Measurements from ENCODE around the gene ACVR1B.

ACVR1B gene

DNA sequence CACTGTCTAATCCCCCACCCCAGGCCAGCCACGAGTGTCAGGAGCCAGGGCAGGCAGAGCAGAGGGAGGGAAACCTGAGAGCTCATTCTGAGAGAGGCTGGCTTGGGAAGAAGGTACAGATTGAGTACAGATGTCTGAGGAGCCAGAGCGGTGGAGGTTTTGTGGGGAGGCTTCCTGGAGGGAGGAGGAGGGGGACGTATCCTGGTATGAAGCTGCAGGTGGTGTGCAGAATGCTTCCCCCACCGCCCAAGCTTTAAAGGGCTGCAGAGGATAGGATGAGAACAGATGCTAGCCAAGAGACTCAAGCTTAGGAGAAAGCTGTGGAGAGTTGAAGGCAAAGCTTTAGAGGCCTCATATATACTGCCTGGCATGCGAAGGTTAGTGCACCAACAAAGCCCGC lies 52.1 kb downstream of the ACVR1B start:
- no peak for DNase-seq

DNA sequence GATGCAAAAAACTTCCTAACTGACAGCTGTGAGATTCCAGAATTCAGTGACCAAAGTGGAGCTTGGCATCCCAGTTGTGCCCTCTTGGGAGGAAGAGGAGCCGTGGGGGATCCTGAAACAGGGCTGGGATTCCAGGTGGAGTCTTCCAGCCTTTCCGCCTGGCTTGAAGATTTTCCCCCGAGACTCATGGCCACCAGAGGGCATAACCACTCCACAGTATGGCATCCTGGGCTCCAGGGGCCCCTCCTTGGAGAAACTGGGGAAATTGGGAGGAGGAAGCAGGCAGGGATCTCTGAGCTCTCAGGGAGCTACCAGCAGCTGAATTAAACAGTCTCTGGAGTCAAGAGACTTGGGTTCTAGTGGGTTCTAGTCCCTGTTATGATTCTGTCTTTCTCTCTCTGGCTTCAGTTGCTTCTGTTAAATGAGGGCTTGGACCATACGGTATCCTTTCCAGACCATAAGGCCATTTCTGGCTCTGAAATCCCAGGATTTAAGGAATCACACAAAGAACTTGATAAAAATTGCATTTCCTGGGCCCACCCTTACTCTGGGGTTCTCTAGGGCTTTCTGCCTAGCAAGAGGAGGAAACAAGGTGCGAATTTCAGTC lies 52.6 kb downstream of the ACVR1B start:
- DNase-seq: peak in 50 of 58 donors; percentile 11 to 75 (median 50)

DNA sequence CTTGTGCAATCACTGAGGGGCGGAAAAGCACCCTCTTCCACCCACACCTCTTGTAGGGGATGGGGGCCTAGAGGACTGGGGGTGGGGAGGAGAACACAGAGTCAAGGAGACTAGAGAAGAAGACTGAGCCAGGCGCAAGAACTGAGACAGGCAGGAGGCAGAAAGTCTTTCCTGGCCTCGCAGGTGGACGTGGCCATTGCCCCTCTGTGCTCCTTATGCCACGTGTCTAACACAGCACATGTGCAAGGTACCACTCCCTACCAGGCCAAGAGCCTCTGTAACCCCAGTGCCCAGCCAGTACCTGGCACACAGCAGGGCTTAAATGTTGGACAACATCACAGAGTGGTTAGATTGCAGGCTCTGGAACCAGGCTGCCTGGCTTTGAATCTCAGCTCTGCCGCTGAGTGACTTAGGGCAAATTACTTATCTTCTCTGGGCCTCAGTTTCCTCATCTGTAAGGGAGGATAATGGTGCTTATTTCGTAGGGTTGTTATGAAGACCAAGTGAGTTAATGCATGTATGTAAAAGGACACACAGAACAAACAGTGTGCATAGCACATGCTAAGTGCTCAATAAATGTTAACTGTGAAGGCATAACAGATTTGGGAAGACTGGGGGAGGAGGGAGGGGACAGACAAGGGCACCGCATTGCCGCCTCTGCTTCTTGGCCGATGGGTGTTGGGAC lies 53.9 kb downstream of the ACVR1B start:
- DNase-seq: no peak

GRCh38 chr12:52005903-52006703 lies 54.6 kb downstream of the ACVR1B start:
- DNase-seq: peak in 43 of 58 donors; percentile 23 to 77 (median 49)

GRCh38 chr12:52006726-52007157 lies 55.2 kb downstream of the ACVR1B start, which contains the start of gene TAMALIN:
Gene TAMALIN, plus strand, starts transcription at chr12:52006946. Its CDS starts 74 bp downstream, at chr12:52007020.
- peak in 27 of 58 donors; percentile 10 to 76 (median 40) for DNase-seq

- no peak for DNase-seq
Measured at GRCh38 chr12:52007158-52007921, 55.8 kb downstream of the ACVR1B start.

DNA sequence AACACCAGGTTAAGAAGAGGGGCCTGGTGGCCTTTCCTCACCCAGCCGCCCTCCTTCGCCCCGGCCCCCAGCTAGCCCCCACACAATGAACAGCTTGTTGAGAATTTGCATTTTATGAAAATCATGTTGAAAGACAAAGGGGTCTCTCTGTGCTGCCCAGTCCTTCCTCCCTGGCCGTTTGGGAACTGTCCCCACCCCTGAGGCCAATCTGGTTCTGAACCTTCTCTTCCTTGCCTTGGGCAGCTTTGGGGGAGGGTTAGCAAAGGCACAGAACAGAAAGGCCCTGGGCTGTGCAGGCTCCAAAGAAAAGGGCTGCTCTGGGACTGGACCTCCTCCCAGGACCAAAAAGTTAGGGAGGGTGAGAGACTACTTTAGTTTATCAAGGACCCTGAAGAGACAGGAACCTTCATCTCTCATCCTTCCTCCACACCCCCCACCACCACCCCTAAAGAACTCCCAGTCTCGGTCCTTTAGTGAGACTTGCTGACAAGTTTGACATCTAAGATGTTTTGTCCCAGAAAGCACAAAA lies 56.5 kb downstream of the ACVR1B start:
- DNase-seq: no peak

DNA sequence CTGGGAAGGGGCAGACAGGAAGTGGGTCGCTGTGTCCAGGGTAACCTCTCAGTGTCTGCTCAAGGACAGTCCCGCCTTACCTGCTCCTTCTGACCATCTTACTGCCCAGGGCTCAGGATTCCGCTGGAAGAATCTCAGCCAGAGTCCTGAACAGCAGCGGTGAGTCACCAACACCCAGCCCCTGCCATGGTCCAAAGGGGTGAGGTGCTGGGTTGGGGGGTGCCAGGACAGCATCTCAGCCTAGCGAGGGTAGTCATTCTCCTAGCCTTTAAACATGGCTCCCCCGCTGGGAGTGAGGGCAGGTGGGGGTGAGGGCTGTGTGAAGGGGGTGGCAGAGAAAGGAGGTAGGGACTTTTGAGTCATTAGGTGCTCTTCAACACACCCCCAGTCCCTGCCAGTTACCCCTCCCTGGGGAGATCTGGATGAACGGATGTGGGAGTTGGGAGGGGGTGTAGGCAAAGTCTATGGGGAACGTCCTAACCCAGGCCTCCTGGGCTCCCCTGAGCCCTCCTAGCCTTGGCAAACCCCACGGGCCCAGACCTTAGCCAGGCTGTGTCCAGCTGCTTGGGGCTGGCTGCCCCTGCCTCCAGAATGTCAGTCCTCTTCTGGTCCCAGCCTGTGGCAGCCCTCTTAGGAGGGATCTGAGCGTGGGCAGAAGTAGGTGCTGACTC lies 57.7 kb downstream of the ACVR1B start:
- no peak for DNase-seq

- peak in 48 of 58 donors; percentile 30 to 89 (median 62) for DNase-seq
Measured at GRCh38 chr12:52010152-52010622, 58.7 kb downstream of the ACVR1B start.

GRCh38 chr12:52010692-52011601 lies 59.4 kb downstream of the ACVR1B start:
- peak in 3 of 58 donors; percentile 15 to 36 (median 26) for DNase-seq

- no peak for DNase-seq
Measured at GRCh38 chr12:52011602-52012214, 60.2 kb downstream of the ACVR1B start.

DNA sequence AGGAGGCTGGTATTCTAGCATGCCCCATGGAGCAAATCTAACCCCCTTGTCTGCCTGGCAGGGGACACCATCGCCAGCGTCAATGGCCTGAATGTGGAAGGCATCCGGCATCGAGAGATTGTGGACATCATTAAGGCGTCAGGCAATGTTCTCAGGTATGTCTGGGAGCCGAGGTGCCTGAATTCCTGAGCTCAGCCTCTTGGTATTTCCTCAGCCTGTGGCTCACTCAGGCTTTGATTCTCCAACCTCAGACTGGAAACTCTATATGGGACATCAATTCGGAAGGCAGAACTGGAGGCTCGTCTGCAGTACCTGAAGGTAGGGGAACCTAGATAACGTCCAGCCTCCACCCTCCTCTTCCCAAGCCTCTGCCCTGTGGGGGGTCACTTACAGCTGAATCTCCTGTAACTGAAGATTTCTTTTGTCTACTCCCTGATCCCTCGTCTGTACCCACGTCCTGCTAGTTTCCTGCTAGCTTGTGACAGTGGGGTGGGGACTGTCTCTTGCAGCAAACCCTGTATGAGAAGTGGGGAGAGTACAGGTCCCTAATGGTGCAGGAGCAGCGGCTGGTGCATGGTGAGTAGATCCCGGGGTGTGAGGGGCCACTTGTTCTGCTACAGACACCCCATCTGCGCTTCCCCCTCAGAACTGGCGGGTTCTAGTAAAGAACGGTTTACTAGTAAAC lies 62.3 kb downstream of the ACVR1B start:
- no peak for DNase-seq

DNA sequence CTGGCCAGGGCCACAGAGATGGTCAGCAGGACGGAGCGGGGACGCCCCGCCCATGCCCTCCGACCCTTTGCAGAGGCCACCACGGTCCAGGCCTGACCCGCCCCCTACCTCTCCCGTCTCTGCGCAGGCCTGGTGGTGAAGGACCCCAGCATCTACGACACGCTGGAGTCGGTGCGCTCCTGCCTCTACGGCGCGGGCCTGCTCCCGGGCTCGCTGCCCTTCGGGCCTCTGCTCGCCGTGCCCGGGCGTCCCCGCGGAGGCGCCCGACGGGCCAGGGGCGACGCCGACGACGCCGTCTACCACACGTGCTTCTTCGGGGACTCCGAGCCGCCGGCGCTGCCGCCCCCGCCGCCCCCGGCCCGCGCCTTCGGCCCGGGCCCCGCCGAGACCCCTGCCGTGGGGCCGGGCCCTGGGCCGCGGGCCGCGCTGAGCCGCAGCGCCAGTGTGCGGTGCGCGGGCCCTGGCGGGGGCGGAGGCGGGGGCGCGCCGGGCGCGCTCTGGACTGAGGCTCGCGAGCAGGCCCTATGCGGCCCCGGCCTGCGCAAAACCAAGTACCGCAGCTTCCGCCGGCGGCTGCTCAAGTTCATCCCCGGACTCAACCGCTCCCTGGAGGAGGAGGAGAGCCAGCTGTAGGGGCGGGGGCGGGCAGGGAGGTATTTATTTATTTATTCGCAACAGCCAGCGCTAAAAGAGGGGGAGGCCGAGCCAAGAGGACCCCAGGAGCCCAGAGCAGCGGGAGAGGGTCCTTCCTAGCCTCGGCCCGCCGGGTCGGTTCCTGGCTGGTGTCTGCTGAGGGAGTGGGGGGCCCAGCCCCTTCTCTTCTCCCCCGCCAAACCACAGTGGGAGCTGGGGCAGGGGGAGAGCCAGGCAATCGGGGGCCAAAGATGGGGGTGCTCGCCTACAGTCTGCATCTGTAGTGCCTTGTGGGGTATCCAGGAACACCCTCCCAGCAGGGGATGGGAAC lies 63.4 kb downstream of the ACVR1B start:
- no peak for DNase-seq

DNA sequence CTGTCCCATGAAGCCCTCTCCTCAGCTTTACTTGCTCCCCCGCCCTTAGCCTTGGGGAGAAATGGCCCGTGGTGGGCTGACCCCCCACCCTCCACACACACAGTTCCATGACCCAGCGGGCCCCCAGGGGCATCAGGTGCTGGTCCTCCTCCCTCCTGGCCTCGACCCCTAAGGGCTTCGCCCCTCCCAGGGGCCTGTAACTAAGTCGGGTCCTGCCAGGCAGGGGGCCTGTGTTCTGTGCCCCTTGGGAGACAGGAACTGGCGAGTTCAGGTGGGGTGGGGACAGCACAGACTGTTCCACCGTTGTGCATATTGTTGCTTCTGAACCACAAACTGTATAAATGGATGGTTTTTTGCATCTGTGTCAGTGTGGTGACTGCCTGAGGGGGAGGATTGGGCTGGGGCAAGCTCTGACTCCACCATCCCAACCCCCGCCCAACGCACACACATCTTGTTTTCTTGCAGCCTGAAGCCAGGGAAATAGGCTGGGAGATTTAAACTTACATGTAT lies 64.1 kb downstream of the ACVR1B start:
- DNase-seq: peak in 11 of 58 donors; percentile 13 to 54 (median 33)

DNA sequence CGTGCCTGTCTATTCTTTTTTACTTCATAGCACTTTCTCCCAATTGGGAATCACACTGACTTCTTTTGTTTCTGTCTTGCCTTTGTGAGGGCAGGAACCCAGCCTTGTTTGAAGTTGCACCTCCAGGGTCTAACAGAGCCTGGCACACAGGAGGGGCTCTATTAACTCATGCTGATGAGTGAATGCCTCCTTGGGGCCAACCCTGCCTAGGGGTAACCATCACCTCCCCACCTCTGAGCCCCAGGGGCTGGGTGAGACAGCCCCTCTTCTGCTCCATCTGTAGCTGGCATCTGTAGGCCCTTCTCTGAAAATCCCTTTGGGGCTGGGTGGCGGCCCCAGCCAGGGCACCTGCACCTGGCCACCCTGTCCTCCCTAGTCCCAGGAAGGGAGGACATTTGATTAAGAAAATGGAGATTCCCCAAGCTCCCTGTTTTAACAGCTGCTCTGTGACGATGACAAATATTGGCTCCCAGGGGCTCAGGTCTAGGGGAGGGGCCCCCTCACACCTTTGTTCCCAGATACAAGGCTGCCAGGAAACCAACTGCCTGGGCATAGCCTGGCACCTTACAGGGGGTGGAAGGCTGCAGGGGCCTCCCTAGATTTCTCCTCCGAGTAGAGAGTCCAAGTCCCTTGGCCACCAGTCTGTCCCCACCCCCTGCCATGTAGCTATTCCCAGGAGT lies 67.1 kb downstream of the ACVR1B start:
- no peak for DNase-seq

Data from anterior cingulate cortex (tissue), 58 donors.